HG03442 (cell line): ENCODE data around the gene CHEK1.
"Not testable (repeated sequence)": the region's sequence is repeated elsewhere in the genome, so short reads cannot be mapped to it uniquely, and the experiment has no call there.

Experiments used
- ATAC-seq: cut with Tn5 transposase; IDR thresholded peaks from one replicate; pipeline ENCODE4 v1.9.1; 2021; ENCODE audit warnings: mild to moderate bottlenecking, moderate library complexity; ENCODE audit not compliant: unreplicated experiment

Gene CHEK1

DNA sequence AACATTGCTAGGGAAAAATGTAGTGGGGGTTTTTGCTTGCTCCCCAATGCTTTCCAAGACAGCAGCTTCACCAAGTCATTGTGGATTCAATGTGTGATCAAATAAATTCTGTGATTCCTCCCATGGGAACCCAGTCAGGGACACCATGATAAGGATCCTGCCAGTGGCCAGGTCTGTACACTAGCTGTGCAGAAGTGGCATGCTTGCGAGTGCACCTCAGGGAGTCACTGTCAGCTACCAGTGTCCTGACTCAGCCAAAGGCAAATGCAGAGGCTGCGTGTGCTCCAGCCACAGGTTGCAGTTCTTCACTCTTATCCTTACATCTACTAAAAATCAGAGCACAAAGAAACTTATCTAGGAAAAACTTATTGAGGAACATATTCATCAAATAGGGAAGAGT lies 65.0 kb downstream of the CHEK1 start:
- no peak for ATAC-seq

GRCh38 chr11:125692887-125693286 lies 67.9 kb downstream of the CHEK1 start:
- ATAC-seq, result no peak

- no peak for ATAC-seq
Observed at GRCh38 chr11:125694951-125695350, 70.0 kb downstream of the CHEK1 start.

DNA sequence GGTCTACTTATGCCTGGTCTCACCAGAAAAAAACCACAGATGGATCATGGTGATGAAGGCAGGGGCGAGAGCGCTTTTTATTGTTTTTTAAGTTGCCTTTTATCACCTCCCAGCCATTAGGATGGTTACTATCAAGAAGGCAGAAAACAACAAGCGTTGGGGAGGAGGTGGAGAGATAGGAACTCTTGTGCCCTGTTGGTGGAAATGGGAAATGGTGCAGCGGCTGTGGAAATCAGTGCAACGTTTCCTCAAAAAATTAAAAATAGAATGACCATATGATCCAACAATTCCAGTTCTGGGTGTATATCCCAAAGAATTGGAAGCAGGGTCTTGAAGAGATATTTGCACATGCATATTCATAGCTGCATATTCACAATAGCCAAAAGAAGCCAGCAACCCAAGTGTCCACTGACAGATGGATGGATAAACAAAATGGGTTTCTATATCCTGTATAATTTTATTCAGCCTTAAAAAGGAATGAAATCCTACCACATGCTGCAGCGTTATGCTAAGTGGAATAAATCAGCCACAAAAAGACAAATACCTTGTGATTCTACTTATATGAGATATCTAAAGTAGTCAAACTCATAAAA lies 76.2 kb downstream of the CHEK1 start:
- no peak for ATAC-seq

GRCh38 chr11:125701858-125702621 lies 77.1 kb downstream of the CHEK1 start:
- ATAC-seq, result no peak

- not testable (repeated sequence) for ATAC-seq
Observed at GRCh38 chr11:125704686-125705085, 79.7 kb downstream of the CHEK1 start.

DNA sequence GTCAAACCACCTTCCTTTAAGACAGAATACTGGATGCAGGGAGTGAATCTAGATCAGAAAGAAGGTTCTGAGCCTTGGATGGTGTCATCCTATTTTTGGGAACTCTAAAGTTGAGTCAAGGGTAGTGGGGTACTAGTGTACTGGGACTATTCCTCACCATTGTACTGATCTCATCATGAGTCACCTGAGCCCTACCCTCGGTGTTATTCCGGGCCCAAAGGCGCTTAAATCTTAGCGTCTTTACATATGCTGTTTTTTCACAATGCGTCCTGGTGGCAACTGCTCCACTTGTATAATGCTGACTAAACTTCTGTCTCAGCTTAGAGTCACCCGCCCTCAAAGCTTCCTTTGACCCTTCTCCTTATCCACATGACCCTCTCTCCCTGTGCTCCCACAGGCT lies 95.8 kb downstream of the CHEK1 start:
- ATAC-seq, result no peak

- ATAC-seq, result no peak
Observed at GRCh38 chr11:125724125-125724524, 99.2 kb downstream of the CHEK1 start.
